ENCODE measurements around the gene PDZK1IP1. TPM values are rescaled to one million over a fixed set of nuclear protein-coding genes. Genes with fewer than 3 reads are reported as not detected.

The PDZK1IP1 gene
- total and polyA plus RNA-seq, 2 of the 13 experiments (the other 11 are each of a cell fraction or from before 2014, with no cell fraction given), result 0.24 to 1.6 TPM

DNA sequence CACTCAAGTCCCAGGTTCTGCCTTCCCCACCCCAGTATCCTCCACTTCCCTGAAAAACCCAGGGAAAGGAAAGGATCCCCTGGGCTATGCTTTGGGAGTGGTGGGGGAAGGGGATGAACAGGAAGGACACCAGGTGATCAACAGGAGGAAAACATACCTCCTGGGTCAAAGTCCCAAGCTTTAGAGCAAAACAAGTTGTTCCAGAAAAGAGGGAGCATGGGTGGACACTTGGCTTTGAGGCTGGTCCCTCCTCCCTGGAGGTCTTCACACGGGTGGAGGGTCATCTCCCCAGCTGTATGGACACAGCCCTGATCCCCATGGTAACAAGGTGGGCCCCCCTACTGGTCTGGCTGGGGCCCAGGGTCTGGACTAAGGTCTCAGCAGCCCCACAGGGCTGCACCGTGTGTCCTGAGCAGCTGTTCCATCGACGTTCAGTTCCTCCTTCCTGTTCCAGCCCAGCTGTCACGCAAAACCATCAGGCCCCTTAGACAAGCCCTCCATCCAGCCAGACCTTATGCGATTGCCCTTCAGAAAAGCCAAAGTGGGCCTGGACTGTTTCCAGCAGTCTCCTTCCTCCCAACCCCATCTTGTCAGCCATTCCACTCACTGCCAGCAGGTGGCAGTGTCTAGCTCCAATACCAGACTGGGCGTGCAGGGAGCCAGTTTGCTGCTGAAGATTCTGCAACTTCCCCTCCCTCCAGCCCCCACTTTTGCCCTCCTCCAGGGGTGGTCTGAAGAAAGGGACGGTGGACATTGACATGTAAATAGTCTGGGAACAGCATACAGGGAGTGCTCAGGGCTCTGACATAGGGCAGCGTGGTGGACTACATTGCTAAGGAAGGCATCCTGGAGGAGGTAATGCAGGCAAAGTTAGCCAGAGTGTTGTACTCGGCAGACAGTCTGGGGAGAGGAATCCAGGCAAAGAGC, 2.9 kb upstream of the PDZK1IP1 start (continued):
- TF ChIP-seq KIAA2018 (CRISPR knock-in tag; IDR thresholded peaks at IDR 0.05; ENCODE audit: borderline replicate concordance) (no peak), HINFP (CRISPR knock-in tag; IDR thresholded peaks at IDR 0.05; ENCODE audit: low read depth) (no peak; the same call in 1 of the 2 replicates)

All from HepG2 (cell line).